GM23338 (cell line): Measurements from ENCODE around the gene ANKS1B. TPM values are rescaled to one million over a fixed set of nuclear protein-coding genes. Genes with fewer than 3 reads are reported as not detected.

Source experiments
- EZH2 ChIP-seq: fragments of 200-600 bp; sonication (generic); IDR thresholded peaks from one replicate; pipeline ENCODE4 v1.8.0; 2017; ENCODE audit warnings: antibody characterized with exemption, mild to moderate bottlenecking, low read depth; ENCODE audit not compliant: unreplicated experiment
- EZH2phosphoT487 ChIP-seq: fragments of 200-600 bp; sonication (generic); IDR thresholded peaks from one replicate; pipeline ENCODE4 v1.8.1; 2018; ENCODE audit warnings: antibody characterized with exemption; ENCODE audit not compliant: unreplicated experiment
- NANOG ChIP-seq: IDR thresholded peaks from 2 replicates; pipeline ENCODE4 v1.6.1; 2016; ENCODE audit warnings: antibody characterized with exemption, borderline replicate concordance
- polyA plus RNA-seq: library from polyadenylated mRNA; unstranded; fragments of >200 nt; fragmentation: Nextera tagmentation; extraction: Ambion mirVana; gene quantifications from 2 replicates; pipeline ENCODE4 v1.2.1, GENCODE V29; 2016
- total RNA-seq: library from RNA; depleted of rRNA; stranded (reverse); fragments of >200 nt; shearing (Covaris generic); gene quantifications from 2 replicates; pipeline ENCODE4 v1.2.3, GENCODE V29; 2014
- TF ChIP-seq, protein P1 (sequence below): fragments of 250-450 bp; sonication (Bioruptor Pico); IDR thresholded peaks from 2 replicates; pipeline ENCODE4 v1.5.0; 2020; ENCODE audit warnings: mild to moderate bottlenecking, moderate library complexity
- TF ChIP-seq, protein P2 (sequence below): IDR thresholded peaks from one replicate; pipeline ENCODE4 v1.6.1; 2018; ENCODE audit warnings: antibody characterized with exemption; ENCODE audit not compliant: unreplicated experiment
- TF ChIP-seq, protein P3 (sequence below), 2 experiments: fragments of 200-600 bp in 1 of 2; sonication (generic) in 1 of 2; conservative IDR thresholded peaks; 2 replicates each; pipeline versions ENCODE4 v1.5.1 to v1.6.1; 2016 to 2017; ENCODE audit warnings: antibody characterized with exemption in 2 of 2, low read depth in 2 of 2, mild to moderate bottlenecking in 2 of 2, moderate library complexity in 1 of 2

Gene ANKS1B
- total and polyA plus RNA-seq, 2 experiments from 2014 or later, result 4.3 to 5.8 TPM

DNA sequence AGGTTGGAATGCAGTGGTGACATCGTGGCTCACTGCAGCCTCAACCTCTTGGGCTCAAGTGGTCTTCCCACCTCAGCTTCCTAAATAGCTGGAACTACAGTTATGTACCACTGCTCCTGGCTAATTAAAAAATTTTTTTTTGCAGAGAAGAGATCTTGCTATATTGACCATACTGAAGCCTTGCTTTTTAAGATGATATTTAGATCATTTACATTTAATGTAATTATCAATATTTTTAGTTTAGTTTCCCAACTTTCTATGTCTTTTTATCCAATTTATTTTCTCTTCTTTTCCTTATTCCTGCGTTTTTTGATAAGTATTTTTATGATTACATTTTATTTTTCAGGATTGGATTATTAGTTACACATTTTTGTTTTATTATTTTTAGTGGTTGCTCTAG, 999.6 kb downstream of the ANKS1B start (continued):
- TF ChIP-seq, protein P1, sequence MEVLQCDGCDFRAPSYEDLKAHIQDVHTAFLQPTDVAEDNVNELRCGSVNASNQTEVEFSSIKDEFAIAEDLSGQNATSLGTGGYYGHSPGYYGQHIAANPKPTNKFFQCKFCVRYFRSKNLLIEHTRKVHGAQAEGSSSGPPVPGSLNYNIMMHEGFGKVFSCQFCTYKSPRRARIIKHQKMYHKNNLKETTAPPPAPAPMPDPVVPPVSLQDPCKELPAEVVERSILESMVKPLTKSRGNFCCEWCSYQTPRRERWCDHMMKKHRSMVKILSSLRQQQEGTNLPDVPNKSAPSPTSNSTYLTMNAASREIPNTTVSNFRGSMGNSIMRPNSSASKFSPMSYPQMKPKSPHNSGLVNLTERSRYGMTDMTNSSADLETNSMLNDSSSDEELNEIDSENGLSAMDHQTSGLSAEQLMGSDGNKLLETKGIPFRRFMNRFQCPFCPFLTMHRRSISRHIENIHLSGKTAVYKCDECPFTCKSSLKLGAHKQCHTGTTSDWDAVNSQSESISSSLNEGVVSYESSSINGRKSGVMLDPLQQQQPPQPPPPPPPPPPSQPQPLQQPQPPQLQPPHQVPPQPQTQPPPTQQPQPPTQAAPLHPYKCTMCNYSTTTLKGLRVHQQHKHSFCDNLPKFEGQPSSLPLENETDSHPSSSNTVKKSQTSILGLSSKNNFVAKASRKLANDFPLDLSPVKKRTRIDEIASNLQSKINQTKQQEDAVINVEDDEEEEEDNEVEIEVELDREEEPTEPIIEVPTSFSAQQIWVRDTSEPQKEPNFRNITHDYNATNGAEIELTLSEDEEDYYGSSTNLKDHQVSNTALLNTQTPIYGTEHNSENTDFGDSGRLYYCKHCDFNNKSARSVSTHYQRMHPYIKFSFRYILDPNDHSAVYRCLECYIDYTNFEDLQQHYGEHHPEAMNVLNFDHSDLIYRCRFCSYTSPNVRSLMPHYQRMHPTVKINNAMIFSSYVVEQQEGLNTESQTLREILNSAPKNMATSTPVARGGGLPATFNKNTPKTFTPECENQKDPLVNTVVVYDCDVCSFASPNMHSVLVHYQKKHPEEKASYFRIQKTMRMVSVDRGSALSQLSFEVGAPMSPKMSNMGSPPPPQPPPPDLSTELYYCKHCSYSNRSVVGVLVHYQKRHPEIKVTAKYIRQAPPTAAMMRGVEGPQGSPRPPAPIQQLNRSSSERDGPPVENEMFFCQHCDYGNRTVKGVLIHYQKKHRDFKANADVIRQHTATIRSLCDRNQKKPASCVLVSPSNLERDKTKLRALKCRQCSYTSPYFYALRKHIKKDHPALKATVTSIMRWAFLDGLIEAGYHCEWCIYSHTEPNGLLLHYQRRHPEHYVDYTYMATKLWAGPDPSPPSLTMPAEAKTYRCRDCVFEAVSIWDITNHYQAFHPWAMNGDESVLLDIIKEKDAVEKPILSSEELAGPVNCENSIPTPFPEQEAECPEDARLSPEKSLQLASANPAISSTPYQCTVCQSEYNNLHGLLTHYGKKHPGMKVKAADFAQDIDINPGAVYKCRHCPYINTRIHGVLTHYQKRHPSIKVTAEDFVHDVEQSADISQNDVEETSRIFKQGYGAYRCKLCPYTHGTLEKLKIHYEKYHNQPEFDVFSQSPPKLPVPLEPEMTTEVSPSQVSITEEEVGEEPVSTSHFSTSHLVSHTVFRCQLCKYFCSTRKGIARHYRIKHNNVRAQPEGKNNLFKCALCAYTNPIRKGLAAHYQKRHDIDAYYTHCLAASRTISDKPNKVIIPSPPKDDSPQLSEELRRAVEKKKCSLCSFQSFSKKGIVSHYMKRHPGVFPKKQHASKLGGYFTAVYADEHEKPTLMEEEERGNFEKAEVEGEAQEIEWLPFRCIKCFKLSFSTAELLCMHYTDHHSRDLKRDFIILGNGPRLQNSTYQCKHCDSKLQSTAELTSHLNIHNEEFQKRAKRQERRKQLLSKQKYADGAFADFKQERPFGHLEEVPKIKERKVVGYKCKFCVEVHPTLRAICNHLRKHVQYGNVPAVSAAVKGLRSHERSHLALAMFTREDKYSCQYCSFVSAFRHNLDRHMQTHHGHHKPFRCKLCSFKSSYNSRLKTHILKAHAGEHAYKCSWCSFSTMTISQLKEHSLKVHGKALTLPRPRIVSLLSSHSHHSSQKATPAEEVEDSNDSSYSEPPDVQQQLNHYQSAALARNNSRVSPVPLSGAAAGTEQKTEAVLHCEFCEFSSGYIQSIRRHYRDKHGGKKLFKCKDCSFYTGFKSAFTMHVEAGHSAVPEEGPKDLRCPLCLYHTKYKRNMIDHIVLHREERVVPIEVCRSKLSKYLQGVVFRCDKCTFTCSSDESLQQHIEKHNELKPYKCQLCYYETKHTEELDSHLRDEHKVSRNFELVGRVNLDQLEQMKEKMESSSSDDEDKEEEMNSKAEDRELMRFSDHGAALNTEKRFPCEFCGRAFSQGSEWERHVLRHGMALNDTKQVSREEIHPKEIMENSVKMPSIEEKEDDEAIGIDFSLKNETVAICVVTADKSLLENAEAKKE, result no peak
- TF ChIP-seq EZH2phosphoT487 (no peak), NANOG (no peak), EZH2 (no peak)
- TF ChIP-seq, protein P2, sequence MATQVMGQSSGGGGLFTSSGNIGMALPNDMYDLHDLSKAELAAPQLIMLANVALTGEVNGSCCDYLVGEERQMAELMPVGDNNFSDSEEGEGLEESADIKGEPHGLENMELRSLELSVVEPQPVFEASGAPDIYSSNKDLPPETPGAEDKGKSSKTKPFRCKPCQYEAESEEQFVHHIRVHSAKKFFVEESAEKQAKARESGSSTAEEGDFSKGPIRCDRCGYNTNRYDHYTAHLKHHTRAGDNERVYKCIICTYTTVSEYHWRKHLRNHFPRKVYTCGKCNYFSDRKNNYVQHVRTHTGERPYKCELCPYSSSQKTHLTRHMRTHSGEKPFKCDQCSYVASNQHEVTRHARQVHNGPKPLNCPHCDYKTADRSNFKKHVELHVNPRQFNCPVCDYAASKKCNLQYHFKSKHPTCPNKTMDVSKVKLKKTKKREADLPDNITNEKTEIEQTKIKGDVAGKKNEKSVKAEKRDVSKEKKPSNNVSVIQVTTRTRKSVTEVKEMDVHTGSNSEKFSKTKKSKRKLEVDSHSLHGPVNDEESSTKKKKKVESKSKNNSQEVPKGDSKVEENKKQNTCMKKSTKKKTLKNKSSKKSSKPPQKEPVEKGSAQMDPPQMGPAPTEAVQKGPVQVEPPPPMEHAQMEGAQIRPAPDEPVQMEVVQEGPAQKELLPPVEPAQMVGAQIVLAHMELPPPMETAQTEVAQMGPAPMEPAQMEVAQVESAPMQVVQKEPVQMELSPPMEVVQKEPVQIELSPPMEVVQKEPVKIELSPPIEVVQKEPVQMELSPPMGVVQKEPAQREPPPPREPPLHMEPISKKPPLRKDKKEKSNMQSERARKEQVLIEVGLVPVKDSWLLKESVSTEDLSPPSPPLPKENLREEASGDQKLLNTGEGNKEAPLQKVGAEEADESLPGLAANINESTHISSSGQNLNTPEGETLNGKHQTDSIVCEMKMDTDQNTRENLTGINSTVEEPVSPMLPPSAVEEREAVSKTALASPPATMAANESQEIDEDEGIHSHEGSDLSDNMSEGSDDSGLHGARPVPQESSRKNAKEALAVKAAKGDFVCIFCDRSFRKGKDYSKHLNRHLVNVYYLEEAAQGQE, result no peak
- TF ChIP-seq, protein P3, sequence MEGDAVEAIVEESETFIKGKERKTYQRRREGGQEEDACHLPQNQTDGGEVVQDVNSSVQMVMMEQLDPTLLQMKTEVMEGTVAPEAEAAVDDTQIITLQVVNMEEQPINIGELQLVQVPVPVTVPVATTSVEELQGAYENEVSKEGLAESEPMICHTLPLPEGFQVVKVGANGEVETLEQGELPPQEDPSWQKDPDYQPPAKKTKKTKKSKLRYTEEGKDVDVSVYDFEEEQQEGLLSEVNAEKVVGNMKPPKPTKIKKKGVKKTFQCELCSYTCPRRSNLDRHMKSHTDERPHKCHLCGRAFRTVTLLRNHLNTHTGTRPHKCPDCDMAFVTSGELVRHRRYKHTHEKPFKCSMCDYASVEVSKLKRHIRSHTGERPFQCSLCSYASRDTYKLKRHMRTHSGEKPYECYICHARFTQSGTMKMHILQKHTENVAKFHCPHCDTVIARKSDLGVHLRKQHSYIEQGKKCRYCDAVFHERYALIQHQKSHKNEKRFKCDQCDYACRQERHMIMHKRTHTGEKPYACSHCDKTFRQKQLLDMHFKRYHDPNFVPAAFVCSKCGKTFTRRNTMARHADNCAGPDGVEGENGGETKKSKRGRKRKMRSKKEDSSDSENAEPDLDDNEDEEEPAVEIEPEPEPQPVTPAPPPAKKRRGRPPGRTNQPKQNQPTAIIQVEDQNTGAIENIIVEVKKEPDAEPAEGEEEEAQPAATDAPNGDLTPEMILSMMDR (conservative IDR thresholded peaks at IDR 0.05; ENCODE audit: low read depth in 2 of 2), result no peak
